NOMO-1 (cell line): ENCODE measurements around the gene LIPJ.

ENCODE experiments used
- DNase-seq, 2 experiments: peaks; one replicate each; lab custom pipeline; 2025; ENCODE audit not compliant: unreplicated experiment in 2 of 2; lab: John Stamatoyannopoulos, UW

LIPJ gene

GRCh38 chr10:88592906-88593305 is 6.3 kb downstream of the LIPJ start:
- no peak for DNase-seq

GRCh38 chr10:88594482-88594881 is 7.9 kb downstream of the LIPJ start:
- no peak for DNase-seq

DNA sequence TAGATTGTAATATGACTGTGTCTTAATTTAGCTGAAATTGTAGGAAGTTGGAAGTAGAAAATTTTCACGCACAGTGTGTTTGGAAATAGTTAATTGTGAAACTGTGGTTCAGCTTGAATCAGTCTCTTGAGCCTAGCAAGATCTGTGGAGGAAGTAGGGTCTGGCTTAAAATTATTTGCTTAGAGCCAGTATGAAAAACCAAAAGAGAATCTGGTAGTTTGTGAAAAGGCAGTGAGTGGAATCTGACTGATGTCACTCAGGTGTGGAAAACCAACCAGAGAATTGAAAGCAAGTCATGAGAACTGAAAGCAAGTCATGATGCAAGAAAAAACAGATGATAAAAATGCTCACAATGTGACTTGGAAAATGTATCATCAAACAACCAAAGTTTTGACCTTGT is 11.5 kb downstream of the LIPJ start:
- DNase-seq, result peak; percentile 91 to 95

DNA sequence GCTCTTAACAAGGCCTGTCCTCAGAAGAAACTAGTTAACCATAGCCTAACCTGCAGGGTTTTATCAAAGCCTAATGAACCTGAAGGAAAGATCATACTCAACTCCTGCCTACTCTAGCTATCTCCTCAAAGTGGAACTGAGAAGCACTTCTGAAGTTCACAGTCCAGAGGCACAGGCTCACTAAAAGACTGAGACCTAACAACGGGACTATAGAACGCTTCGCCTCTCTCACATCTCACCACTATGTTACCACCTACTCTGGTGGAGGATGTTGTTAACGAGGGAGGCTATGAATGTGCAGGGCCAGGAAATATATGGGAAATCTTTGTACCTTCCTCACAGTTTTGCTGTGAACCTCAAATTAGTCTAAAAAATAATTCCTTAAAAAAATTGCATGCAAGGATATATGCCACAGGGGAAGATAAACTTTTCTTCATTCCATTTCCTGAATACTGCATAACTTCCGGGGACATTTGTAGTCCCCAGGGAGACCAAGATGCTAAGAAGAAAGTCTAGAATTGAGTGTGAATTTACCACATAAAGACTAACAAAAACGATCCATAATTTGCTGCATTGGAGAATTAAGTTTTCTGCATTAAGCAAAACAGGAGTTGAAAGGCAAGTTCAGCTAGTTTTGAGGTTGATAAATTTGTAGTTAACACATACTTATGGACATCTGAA is 21.6 kb downstream of the LIPJ start:
- no peak for DNase-seq

- no peak for DNase-seq
Observed at GRCh38 chr10:88608780-88609179, 22.2 kb downstream of the LIPJ start.

DNA sequence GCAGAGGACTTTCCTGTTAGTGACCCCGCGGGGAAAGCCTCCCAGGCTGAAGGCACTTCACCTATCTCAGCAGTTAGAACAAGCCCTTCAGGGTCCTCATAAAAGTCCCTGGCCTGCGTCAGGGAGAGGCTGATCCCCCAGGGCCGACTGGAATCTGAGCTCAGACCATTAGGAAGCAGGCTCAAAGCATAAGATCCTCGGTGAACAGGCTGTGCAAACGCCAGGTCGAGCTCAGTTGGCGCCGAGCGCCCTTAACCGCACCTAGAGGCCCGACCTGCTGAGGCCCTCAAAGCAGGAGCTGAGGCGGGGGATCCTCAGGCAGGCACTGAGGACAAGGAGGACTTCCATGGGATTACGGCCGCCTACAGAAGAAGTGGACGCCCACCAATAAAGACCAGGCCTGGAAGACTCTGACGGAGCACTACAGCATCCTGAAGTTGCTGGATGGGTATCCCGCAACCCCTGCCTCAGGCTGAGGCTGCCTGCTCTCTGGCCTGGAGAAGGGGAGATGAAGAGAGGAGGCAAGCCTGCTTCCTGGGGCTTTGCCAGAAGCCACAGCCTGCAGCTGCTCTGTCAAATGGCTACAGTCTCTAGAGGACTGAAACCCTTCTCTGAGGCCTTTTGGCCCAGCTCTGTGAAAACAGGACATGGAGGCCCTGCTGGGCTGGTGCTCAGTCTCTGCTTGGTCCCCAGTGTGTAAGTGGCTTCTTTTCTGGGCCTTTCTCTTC is 29.9 kb downstream of the LIPJ start:
- DNase-seq, result no peak

DNA sequence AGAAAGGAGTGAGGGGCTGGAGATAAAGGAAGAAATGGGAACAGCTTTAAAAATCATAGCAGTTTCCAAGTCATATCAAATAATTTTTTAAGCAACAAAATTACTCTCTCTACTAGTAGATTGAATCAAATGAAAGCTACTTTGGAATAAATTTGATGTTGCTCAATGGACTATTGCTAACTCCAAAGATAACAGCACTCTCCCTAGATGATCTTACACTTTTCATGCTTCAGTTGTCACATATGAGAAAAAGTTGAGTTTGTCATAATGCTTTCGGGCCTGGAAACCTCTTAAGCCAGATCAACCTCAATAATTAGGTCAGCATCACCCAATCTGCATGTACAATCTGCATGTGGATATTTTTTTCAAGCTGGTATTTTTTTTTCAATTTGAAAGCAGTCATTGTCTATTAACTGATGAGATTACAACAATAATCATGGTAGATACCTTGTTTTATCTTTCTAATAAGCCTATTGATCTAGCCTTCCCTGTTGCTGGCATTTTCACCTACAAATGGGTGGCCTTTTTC is 31.3 kb downstream of the LIPJ start:
- no peak for DNase-seq

DNA sequence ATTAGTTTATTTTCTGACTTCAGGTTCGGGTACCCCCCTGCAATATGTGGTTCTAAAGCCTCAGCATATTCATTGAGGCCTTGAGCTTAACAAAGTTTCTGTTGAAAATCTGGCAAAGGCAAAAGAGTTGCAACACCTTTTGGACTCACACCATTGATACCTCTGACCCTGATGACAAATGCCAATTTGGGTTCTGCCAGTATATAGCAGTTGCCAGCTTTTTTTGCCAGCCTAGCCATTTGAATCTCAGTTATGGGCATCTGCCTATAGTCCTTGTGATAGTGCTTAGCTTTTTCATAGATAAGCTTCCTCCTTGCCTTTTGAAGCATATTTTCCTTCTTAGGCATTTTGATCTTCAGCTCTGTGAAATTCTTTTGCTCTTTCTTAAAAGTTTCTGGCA is 31.9 kb downstream of the LIPJ start:
- DNase-seq, result no peak

DNA sequence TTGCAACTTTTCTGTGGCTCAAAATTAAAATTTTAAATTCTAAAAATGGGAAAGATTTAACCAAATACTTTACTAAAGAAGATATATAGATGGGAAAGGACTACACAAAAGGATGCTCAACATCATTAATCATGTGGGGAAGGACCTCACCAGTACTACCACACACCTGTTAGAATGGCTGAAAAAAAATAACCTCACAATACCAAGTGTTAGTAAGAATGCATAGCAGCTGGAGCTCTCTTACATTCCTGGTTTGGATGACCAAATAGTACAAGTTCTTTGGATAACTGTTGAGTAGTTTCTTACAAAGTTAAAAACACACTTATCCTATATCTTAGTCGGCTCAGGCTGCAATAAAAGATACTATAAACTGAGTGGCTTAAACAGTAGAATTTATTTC is 33.9 kb downstream of the LIPJ start:
- no peak for DNase-seq

- DNase-seq, result no peak
Observed at GRCh38 chr10:88623835-88624234, 37.3 kb downstream of the LIPJ start.

DNA sequence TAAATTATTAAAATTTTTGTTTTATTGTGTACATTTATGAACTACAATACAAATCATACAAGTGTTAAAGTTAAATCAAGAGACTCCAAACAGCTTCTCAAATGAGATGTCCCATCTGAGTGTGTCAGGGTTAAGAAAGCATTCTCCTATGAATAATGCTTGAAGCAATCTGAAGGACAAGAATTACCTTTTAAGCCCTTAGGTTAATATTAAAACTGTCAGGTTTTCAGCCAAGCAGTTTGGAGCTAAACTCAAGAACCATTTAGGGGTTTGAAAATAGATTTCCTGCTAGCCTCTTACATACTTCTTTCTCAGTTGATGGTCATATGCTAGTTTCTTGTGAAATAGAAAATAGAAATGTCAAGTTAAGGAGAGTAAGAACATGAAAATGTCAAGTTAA is 38.3 kb downstream of the LIPJ start:
- no peak for DNase-seq

DNA sequence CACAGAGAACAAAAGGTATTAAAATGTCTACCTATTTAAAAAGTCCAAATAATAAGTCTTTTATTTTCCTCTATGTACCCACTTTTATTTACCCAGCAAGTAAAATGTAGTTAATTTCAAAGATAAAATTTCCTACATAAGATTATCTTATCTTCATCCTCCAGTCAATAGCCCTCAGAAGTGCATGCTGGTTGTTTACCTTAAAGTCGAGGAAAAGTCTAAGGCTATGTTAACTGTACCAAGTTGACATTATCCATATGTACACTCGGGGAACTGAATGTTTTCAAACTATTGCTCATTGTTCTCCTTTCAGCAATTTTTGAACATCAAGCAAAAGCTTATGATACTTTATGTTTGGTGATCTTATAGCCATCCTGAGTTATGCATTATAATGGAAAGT is 53.6 kb downstream of the LIPJ start:
- no peak for DNase-seq

DNA sequence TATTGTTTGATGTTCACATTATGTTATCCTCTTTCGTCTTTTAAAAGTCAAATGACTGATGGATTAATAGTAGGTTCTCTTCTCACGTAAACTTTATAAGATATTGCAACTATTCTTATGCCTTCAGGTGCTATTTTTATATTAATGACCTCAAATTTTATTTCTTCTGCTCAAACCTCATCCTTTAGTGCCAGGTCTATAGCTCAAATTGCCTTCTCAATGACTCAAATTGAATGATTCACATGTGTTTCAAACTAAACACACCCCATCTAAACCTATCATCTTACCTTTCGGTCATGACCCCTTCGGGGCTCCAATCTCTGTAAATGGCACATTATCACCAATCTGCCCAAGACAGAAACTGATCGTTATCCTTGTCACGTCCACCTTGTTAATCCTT is 55.6 kb downstream of the LIPJ start:
- DNase-seq, result no peak

GRCh38 chr10:88642963-88643362 is 56.4 kb downstream of the LIPJ start:
- DNase-seq, result peak; percentile 40 to 82

GRCh38 chr10:88647061-88647615 is 60.6 kb downstream of the LIPJ start:
- peak; percentile 3 to 59 for DNase-seq

DNA sequence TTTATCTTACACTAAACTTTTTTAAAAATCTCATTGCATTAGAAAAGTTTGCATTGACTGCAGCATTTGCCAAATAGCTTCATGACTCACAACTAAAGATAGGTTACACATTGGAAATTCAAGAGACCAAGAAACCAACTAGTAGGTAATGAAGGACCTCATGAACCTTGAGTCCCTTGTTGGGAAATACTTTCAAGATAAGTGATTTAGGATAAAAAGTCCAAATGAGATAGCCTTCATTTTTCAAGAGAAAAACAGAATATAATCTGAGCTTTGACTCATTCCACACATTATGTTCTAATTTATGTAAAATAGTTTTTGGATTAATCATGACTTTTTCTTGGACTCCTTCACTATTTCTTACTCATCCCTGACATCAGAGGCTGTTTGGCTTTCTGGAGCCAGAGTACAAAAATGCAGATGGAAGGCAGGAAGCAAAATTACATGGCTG is 64.6 kb downstream of the LIPJ start:
- DNase-seq, result no peak

GRCh38 chr10:88652616-88653015 is 66.1 kb downstream of the LIPJ start:
- DNase-seq, result no peak
